Endothelial cell of umbilical vein (primary cell): Measurements from ENCODE around the gene CEP128.

Experiments
- CTCF ChIP-seq, 2 donors: IDR thresholded peaks; 1 replicate in 1 of 2; 2 replicates in 1 of 2; pipeline ENCODE4 v1.5.1; 2011; ENCODE audit warnings: low read length in 2 of 2, mild to moderate bottlenecking in 2 of 2, moderate library complexity in 2 of 2, control low read depth in 1 of 2, inconsistent platforms in 1 of 2, low read depth in 1 of 2; ENCODE audit not compliant: insufficient read depth in 1 of 2; ENCODE audit errors: extremely low read depth in 1 of 2
- EZH2 ChIP-seq: IDR thresholded peaks from 2 replicates; pipeline ENCODE4 v1.6.1; 2012; ENCODE audit warnings: borderline replicate concordance, low read depth, mild to moderate bottlenecking, moderate library complexity, low read length, inconsistent platforms; ENCODE audit not compliant: severe bottlenecking
- POLR2A ChIP-seq: IDR thresholded peaks from 2 replicates; pipeline ENCODE4 v1.6.1; 2012; ENCODE audit warnings: low read depth, mild to moderate bottlenecking, control low read depth, low read length
- POLR2AphosphoS5 ChIP-seq: IDR thresholded peaks from 2 replicates; pipeline ENCODE4 v1.6.1; 2012; ENCODE audit warnings: low read depth, mild to moderate bottlenecking, control low read depth, low read length, moderate library complexity; ENCODE audit not compliant: insufficient read depth

- TF ChIP-seq POLR2A (no peak), CTCF (IDR thresholded peaks at IDR 0.05; ENCODE audit: extremely low read depth in 1 of 2, insufficient read depth in 1 of 2, low read depth in 1 of 2, low read length in 2 of 2) (no peak), POLR2AphosphoS5 (no peak), EZH2 (no peak)
Observed at GRCh38 chr14:80942191-80942600, 658 bp upstream of the CEP128 start.
